Stimulated activated CD8-positive, alpha-beta memory T cell treated with anti-CD3 and anti-CD28 coated beads, Interleukin-2, amount 100 ng/mL, for 48 hours (primary cell): Measurements from ENCODE around the gene KCNIP4.
"Not testable (repeated sequence)": the region's sequence is repeated elsewhere in the genome, so short reads cannot be mapped to it uniquely, and the experiment has no call there.

Source experiments
- DNase-seq, 2 donors: peaks; one replicate each; pipeline ENCODE4 v3.0.0-alpha.2; 2020; ENCODE audit warnings: low read depth in 2 of 2

KCNIP4 gene

GRCh38 chr4:21366312-21366711 lies 582.3 kb downstream of the KCNIP4 start:
- DNase-seq, result no peak

DNA sequence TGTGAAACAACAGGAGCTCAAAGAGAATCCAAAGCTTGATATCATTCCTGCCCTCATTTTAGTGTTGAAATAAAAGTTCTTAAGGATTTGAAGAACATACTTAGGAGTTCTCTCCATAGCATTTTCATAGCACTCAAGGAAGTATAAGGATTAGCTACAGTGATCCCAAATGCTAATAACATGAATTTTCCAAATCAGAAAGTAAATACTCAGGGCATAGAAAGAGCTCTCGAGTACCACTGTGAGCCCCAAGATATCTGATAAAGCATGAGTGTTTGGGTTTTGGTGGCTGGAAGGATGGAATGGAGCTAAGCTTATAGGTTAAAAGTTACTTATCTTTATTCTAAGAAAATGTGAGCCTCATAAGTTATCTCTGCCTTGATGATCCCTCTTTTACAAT lies 584.9 kb downstream of the KCNIP4 start:
- no peak for DNase-seq

- DNase-seq, result not testable (repeated sequence)
Measured at GRCh38 chr4:21352354-21352753, 596.2 kb downstream of the KCNIP4 start.

- DNase-seq, result no peak
Measured at GRCh38 chr4:21347142-21347541, 601.4 kb downstream of the KCNIP4 start.

DNA sequence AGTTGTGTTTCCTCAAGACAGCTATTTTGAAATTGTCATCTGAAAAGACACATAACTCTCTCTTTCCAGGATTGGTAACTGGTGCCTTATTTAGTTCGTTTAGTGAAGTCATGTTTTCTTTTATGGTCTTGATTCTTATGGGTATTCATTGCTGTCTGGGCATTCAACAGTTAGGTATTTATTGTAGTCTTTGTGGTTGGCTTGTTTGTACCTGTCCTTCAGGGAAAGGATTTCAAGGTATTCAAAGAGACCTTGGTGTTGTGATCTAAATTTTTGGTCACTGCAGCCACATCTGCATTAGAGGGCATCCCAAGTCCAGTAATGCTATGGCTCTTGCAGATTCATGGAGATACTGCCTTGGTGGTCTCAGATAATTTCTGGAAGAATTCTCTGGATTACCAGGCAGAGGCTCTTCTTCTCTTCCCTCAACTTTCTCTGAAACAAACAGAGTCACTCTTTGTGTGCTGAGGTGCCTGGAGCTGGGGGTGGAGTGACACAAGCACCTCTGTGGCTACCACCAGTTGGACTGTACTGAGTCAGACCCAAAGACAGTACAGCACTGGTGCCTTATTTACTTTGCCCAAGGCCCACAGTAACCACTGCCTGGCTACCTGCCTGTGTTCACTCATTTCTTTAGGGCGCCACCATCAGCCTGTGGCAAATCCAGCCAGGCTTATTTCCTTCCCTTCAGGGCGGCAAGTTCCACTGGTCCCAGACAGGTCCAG lies 620.4 kb downstream of the KCNIP4 start:
- DNase-seq, result no peak

GRCh38 chr4:21320034-21320433 lies 628.5 kb downstream of the KCNIP4 start:
- DNase-seq, result no peak

DNA sequence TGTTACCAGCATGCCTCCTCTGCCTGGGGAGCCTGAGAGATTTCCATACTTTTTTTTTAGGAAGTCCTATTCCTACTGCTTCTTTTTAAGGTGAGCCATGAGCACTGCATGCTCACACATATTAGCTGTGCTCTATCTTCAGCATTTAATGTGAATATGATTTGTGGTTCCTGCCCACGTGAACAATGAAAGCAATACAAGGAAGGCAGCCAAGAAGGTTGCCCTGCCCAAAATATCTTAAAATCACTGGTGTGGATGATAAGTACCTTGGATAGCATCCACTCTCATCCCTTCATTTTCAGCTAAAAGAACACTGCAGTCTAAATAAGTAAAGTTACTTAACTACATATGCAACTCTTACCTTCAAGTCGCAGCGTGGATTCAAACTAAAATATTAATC lies 640.9 kb downstream of the KCNIP4 start:
- no peak for DNase-seq

GRCh38 chr4:21304540-21304887 lies 644.1 kb downstream of the KCNIP4 start:
- no peak for DNase-seq

GRCh38 chr4:21290562-21290961 lies 658.0 kb downstream of the KCNIP4 start:
- no peak for DNase-seq

DNA sequence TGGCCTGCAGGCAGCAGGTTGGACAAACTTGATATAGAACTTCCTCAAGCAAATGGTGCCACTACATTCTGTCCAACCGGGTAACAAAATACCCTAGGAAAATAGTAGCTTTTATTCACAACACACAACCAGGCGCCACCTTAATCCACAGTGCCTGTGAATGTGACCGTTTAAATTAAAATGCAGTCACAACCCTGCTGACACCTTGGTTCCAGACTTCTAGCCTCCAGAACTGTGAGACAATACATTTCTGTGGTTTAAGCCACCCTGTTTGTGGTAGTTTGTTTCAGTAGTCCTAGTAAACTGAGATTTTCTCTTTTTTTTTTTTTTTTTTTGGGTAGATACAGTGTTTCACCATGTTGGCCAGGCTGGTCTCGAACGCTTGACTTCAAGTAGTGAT lies 672.5 kb downstream of the KCNIP4 start:
- DNase-seq, result no peak

DNA sequence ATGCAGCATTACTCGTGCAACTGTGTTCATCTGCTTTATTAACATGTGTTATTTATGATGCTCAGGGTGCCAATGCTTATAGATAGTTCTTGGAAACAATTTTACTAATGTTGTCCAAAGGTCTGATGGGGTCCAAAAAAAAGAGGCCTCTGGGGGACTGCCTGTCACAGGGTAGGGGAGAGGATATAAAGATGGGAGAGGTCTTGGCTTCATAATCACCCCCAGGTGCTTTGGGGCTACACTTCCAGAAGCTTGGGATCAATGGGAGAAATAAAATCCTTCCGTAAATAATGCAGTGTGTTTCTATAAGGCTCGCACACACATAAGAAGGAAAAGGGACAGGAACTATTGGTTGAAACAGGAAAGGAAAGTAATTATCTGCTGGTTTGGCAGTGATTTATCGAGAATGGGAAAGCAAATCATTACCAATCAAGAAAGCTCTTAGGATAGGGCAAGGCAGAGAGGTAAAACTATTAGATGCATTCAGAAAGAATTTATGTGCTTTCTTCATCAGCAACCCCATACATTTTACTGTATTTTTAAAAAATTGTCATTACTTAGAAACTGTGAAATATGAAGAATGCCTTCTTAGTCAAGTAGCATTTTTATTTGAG lies 677.0 kb downstream of the KCNIP4 start:
- DNase-seq, result no peak

DNA sequence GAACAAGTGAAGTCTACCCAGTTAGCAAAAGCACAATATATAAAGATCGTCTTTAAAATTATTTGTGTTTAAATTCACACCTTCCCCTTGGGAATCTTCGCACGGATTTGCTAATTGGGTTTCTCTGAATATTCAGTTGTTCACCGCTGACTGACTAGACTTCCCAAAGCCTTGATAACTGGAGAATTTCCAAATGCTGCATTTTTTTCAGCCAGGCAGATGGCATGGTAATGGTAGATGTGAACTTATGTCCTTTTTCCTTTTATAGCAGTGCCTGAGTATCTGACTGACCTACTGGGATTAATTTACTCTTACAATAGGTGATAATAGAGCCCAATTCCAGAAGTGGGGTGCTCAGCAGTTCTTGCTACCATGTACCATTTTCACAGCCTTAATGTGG lies 700.2 kb downstream of the KCNIP4 start:
- DNase-seq, result no peak

DNA sequence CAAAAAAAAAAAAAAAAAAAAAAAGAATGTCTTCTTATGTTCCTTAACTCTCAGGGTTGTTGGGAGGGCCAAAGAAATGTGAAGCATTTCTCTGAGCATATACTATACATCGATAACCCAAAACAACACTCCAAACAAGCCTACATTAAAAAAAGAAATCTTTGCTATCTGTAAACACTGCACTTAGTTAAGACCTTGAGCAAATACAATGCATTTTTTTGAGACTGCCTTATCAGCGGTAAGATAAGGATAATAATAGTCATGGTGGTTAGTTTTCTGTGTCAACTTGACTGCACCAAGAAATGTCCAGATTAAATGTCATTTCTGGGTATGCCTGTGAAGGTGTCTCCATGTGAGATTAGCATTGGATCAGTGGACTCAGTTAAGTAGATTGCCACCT lies 706.4 kb downstream of the KCNIP4 start:
- DNase-seq, result no peak

GRCh38 chr4:21226637-21227538 lies 721.7 kb downstream of the KCNIP4 start:
- DNase-seq, result no peak

DNA sequence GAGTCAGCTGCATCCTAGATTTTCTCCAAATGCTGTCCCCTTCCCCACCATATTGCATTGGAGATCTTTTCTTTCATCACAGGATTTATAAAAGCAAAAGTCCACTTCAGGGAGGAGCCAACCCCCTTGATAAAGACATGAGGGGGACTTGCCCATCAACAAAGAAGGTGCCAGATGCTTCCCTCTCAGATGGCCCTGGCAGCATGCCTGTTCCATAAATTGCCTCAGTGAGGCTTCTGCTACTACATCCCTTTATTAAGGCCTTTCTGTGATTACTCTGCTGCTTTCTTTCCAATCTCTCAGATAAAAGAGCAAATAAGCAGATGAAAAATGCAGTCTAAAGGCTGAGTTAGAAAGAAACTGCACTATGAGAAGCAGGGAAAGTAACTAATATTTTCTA lies 736.7 kb downstream of the KCNIP4 start:
- DNase-seq, result no peak

GRCh38 chr4:21209860-21210259 lies 738.7 kb downstream of the KCNIP4 start:
- DNase-seq, result no peak

DNA sequence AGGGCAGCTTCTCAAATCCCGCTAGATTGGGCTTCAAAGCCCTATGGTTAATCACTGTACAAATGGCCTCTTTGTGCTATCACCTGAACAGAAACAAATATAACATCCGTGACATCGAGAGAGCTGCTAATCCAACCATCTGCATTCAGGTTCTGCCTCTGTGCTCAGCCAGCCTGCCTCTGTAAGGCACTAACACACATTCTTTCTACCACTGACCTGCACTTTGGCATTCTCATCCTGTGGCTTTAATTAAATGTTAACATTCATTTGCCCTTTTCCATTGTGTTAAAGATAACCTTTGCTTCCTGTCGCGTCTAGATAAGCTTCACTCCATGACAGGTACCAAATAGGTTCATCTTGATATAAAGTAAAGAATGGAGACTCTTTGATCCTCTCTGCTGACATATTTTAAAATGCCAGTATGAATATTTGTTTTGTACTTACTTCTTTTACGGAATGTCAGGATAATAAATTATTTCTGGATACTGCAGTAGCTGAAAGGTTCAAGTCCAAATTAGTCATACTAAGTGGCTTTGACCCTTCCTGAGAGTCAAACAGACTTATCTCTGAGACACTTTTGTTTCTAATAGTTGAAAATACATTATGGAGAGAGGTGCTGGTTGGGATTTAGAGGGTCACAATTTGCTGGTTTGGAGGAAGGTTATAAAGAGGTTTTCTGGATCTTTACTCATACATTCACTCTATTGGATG lies 742.6 kb downstream of the KCNIP4 start:
- no peak for DNase-seq

- no peak for DNase-seq
Measured at GRCh38 chr4:21203416-21203815, 745.2 kb downstream of the KCNIP4 start.

DNA sequence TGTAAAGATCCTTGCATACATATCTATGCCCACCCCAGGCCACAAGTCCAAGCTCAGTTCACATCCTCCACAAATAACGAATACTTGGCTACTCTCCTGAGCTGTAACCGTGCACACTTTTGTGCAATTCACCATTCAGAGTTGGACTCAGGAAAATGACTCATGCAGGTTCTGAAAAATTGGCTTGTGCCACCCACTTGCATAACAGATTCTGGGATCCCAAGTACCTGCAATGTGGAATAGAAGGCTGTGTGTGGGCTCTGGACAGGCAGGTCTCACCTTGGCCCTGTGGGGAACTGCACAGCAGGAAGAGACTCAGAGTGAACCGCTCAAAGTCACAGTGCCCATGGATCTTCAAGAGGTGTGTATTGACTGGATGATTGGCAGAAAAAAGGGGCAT lies 745.6 kb downstream of the KCNIP4 start:
- no peak for DNase-seq

- no peak for DNase-seq
Measured at GRCh38 chr4:21198683-21199082, 749.9 kb downstream of the KCNIP4 start.

DNA sequence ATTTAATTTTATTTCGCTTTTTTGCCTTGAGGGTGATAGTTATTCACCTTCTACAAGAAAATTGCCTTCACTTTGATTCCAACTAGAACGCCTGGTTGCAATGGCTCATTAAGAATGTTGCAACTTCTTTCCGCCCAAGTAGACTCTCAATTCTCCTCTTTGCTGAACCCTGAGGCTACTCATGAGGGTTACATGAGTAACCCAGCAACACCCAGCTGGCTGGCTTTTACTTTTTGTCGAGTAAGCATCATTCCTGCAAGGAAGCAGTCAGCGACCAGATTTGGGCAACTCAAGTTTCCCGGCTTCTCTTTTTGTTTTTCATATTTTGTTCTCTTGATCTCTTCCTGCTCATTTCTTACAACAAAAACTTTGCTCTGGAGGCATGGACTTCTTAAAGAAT lies 752.9 kb downstream of the KCNIP4 start:
- DNase-seq, result no peak

- no peak for DNase-seq
Measured at GRCh38 chr4:21192367-21192766, 756.2 kb downstream of the KCNIP4 start.
